Measurements from ENCODE around the gene TADA1.

DNA sequence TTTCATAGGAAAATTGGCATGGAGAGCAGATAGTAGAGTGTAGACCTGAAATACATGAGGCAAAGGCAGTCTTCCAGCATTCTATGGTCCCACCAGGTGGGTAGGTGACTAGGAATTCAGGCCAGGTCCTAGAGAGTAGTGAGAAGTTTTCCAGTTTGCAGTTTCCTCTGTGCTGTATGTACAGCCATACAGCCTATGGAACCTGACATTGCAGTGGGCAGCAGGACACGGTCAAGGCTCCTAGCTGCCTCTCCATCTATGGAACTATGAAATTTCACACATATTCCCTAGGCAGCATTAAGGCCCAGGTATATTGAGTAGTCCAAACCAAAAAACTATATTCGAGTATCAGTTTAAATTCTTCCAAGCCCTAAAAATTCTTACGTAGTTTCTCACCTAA lies 20.5 kb downstream of the TADA1 start:
- TF ChIP-seq CTCF (IDR thresholded peaks at IDR 0.05; ENCODE audit: borderline replicate concordance, extremely low read depth, low read length, poor library complexity, severe bottlenecking) (no peak), EZH2 (IDR thresholded peaks at IDR 0.05; ENCODE audit: borderline replicate concordance, low read depth, low read length, severe bottlenecking) (no peak)
